LNCaP clone FGC (cell line): ENCODE measurements around the gene ATP5F1D.

Experiments used
- DNase-seq: peaks from one replicate; pipeline ENCODE4 v3.0.0-alpha.2; 2011; ENCODE audit warnings: low read depth
- H3K4me3 ChIP-seq: 2 replicates; pipeline ENCODE4 v1.5.1; 2011; ENCODE audit warnings: mild to moderate bottlenecking, low read depth, low read length, control low read depth
- CTCF ChIP-seq: IDR thresholded peaks from 2 replicates; pipeline ENCODE4 v1.5.1; 2012; ENCODE audit warnings: mild to moderate bottlenecking; ENCODE audit not compliant: control insufficient read depth, insufficient read depth; ENCODE audit errors: extremely low read depth

The ATP5F1D gene

DNA sequence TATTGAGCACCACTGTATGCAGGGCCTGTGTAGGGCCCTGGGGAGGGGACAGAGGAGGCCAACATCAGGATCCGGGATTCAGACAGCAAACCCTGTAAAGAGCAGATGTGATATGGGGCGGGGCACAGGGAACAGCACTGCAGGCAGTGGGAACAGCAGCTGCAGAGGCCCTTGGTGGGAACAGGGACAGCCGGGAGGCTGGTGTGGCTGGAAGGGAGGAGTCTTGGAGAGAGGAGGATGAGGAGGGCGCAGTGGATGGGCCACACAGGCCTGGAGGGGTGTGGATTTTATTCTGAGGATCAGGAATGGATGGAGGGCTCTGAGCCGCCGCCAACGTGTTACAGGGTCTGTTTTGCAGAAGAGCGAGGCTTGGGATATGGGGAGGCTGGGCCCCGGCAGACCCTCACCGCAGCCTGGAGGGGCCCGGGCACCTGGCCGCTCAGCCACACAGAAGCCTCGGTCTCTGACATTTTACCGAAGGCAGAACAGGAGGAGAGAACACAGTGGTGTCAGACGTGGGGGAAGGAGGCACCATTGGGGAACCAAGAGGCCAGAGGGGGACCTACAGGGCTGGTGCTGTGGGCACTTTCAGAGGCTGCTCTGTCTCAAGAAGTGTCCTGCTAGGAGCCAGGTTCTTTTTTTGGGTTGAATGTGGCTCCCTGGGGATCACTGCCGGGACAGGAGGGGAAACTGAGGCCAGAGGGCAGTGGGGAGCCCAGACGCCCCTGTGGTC, 51.0 kb downstream of the ATP5F1D start:
- TF ChIP-seq CTCF, result no peak
- no peak overlapping the region for H3K4me3 ChIP-seq
- DNase-seq, result no peak

- no peak for TF ChIP-seq CTCF
- DNase-seq, result no peak
- no peak overlapping the region for H3K4me3 ChIP-seq
These were observed 52.4 kb downstream of the ATP5F1D start for GRCh38 chr19:1293782-1294604.
